Measurements from ENCODE around the gene PEX12. TPM values are rescaled to one million over a fixed set of nuclear protein-coding genes. Genes with fewer than 3 reads are reported as not detected.

PEX12 gene
- total and polyA plus RNA-seq, 9 of the 15 experiments (the other 6 are each of a cell fraction or from before 2014, with no cell fraction given), result 4.0 to 12.4 (median 6.4) TPM

GRCh38 chr17:35587074-35587961, 8.9 kb upstream of the PEX12 start, which contains the start of gene AP2B1 (continued):
- TF ChIP-seq PRDM10 (IDR thresholded peaks at IDR 0.05; ENCODE audit: partially characterized antibody) (peak; percentile 56), TARDBP (IDR thresholded peaks at IDR 0.05) (no peak; the same call in 1 of the 2 replicates), DMBX1 (CRISPR knock-in tag; IDR thresholded peaks at IDR 0.05; ENCODE audit: borderline replicate concordance) (peak; percentile 54; the same call in 1 of the 2 replicates), ZC3H11A (IDR thresholded peaks at IDR 0.05; ENCODE audit: low read depth, low read length) (peak; percentile 54; the same call in 1 of the 2 replicates), HOMEZ (CRISPR knock-in tag; IDR thresholded peaks at IDR 0.05) (no peak), AFF4 (CRISPR knock-in tag; IDR thresholded peaks at IDR 0.05) (peak; percentile 1; the same call in 1 of the 2 replicates), THRB (CRISPR knock-in tag; conservative IDR thresholded peaks at IDR 0.05) (peak; percentile 80), BCLAF1 (IDR thresholded peaks at IDR 0.05; ENCODE audit: borderline replicate concordance in 1 of 2, control insufficient read depth in 1 of 2, low read depth in 2 of 2, low read length in 1 of 2) (peak in 1 of 2 experiments; percentile 88; a peak in 2 of 4 replicates), MCM7 (IDR thresholded peaks at IDR 0.05) (0 out of 4 replicates have a peak, but pooled peaks of 1 of the 2 experiments have one; percentile 34), TEAD2 (tag; IDR thresholded peaks at IDR 0.05) (no peak), RBM15 (IDR thresholded peaks at IDR 0.05; ENCODE audit: insufficient read depth, low read length) (no peak)

All from K562 (cell line).